HepG2 (cell line): ENCODE measurements around the gene GABBR2. TPM values are rescaled to one million over a fixed set of nuclear protein-coding genes. Genes with fewer than 3 reads are reported as not detected.

ENCODE experiments used
- AKNA ChIP-seq: sonication (generic); formaldehyde crosslinking; IDR thresholded peaks from 2 replicates; pipeline ENCODE4 v1.4.0; 2020; ENCODE audit warnings: missing genetic modification reagents, borderline replicate concordance
- KDM2A ChIP-seq: sonication (generic); formaldehyde crosslinking; IDR thresholded peaks from 2 replicates; pipeline ENCODE4 v1.4.0; 2020; ENCODE audit warnings: low read depth, missing genetic modification reagents, borderline replicate concordance
- NR0B2 ChIP-seq: sonication (generic); formaldehyde crosslinking; IDR thresholded peaks from 2 replicates; pipeline ENCODE4 v1.4.0; 2020; ENCODE audit warnings: mild to moderate bottlenecking, missing genetic modification reagents
- NR2C2 ChIP-seq: sonication (generic); formaldehyde crosslinking; IDR thresholded peaks from 2 replicates; pipeline ENCODE4 v1.4.0; 2020; ENCODE audit warnings: missing genetic modification reagents, mild to moderate bottlenecking, moderate library complexity, borderline replicate concordance
- POLR2G ChIP-seq: fragments of 200-400 bp; formaldehyde crosslinking; IDR thresholded peaks from 2 replicates; pipeline ENCODE4 v1.6.1; 2018; ENCODE audit warnings: mild to moderate bottlenecking, low read depth, low read length, moderate library complexity
- PPARG ChIP-seq: conservative IDR thresholded peaks from 2 replicates; pipeline ENCODE4 v1.6.1; 2016; ENCODE audit warnings: missing biosample characterization, missing genetic modification reagents
- ZNF17 ChIP-seq: sonication (generic); formaldehyde crosslinking; IDR thresholded peaks from 2 replicates; pipeline ENCODE4 v1.5.0; 2020; ENCODE audit warnings: mild to moderate bottlenecking, missing genetic modification reagents
- ZNF318 ChIP-seq: sonication (generic); formaldehyde crosslinking; IDR thresholded peaks from 2 replicates; pipeline ENCODE4 v1.4.0; 2020; ENCODE audit warnings: mild to moderate bottlenecking, missing genetic modification reagents
- ZNF552 ChIP-seq: sonication (generic); formaldehyde crosslinking; IDR thresholded peaks from 2 replicates; pipeline ENCODE4 v1.9.0; 2022; ENCODE audit warnings: missing genetic modification reagents, mild to moderate bottlenecking, borderline replicate concordance
- polyA plus RNA-seq, 8 experiments: library from polyadenylated mRNA; depleted of rRNA in 3 of 8; stranded (reverse) in 7 of 8; unstranded in 1 of 8; fragments of >200 nt; fragmentation: Illumina TruSeq in 4 of 8; extraction: Trizol in 4 of 8; gene quantifications; 2 replicates each; pipeline versions ENCODE4 v1.2.1 to v1.2.3, GENCODE V29; 2011 to 2016; ENCODE audit warnings: low read depth in 4 of 8, missing spikeins in 1 of 8, mixed read lengths in 1 of 8; ENCODE audit not compliant: insufficient read depth in 1 of 8
- total RNA-seq, 5 experiments: library from RNA; depleted of rRNA; stranded (reverse); fragments of >200 nt; fragmentation: Illumina TruSeq; extraction: Trizol; gene quantifications; 2 replicates each; pipeline ENCODE4 v1.2.3, GENCODE V29; 2016; ENCODE audit warnings: low read depth in 1 of 5

Gene GABBR2
- total and polyA plus RNA-seq, 2 of the 13 experiments (the other 11 are each of a cell fraction or from before 2014, with no cell fraction given) = 0.02 TPM; not detected in 1

- TF ChIP-seq AKNA (CRISPR knock-in tag) (no peak), NR2C2 (no peak), POLR2G (no peak), PPARG (no peak), KDM2A (CRISPR knock-in tag) (no peak), ZNF17 (CRISPR knock-in tag) (no peak), ZNF318 (CRISPR knock-in tag) (no peak), NR0B2 (CRISPR knock-in tag) (no peak), ZNF552 (CRISPR knock-in tag) (no peak)
These were observed 307.4 kb downstream of the GABBR2 start (continued) for GRCh38 chr9:98401140-98402018.
